Measurements from ENCODE around the gene TSPY1.
"Not testable (repeated sequence)": the region's sequence is repeated elsewhere in the genome, so short reads cannot be mapped to it uniquely, and the experiment has no call there.

Gene TSPY1

GRCh38 chrY:9466655-9467054 is at the start of gene TSPY1:
TSPY1 (plus strand) TSS chrY:9466955; CDS start chrY:9467001, 46 bp downstream.
- not testable (repeated sequence) for DNase-seq (ENCODE audit: insufficient read length, low spot score); FAIRE-seq

GRCh38 chrY:9486967-9487366 is 20.2 kb downstream of the TSPY1 start, which contains the start of gene TSPY9:
TSPY9 (plus strand) TSS chrY:9487267; CDS start chrY:9487313, 46 bp downstream.
- not testable (repeated sequence) for DNase-seq (ENCODE audit: insufficient read length, low spot score); FAIRE-seq

- not testable (repeated sequence) for DNase-seq (ENCODE audit: insufficient read length, low spot score); FAIRE-seq
Measured at GRCh38 chrY:9504396-9504795, 37.6 kb downstream of the TSPY1 start.

GRCh38 chrY:9516287-9516686 is 49.5 kb downstream of the TSPY1 start:
- not testable (repeated sequence) for FAIRE-seq; DNase-seq (ENCODE audit: insufficient read length, low spot score)
